ENCODE measurements around the gene FUT6.
"Not testable (repeated sequence)": the region's sequence is repeated elsewhere in the genome, so short reads cannot be mapped to it uniquely, and the experiment has no call there.

FUT6 gene

GRCh38 chr19:5785423-5785822 is 54.1 kb downstream of the FUT6 start:
- TF ChIP-seq CTCF (IDR thresholded peaks at IDR 0.05; ENCODE audit: poor library complexity, severe bottlenecking) = no peak
- no peak for ATAC-seq (ENCODE audit: low read depth)
- DNase-seq (ENCODE audit: low spot score) = no peak
- Histone ChIP-seq H3K27me3 (ENCODE audit: insufficient read depth, poor library complexity, severe bottlenecking) (no peaks in the 10 kb centered on the region), H3K9me3 (ENCODE audit: severe bottlenecking) (no peaks in the 10 kb centered on the region), H3K36me3 (ENCODE audit: low read depth) (peaks cover 44% of the 10 kb centered on the region), H3K4me1 (ENCODE audit: insufficient read depth, poor library complexity, severe bottlenecking) (no peaks in the 10 kb centered on the region), H3K4me3 (ENCODE audit: severe bottlenecking) (no peak overlapping the region), H3K27ac (ENCODE audit: poor library complexity, severe bottlenecking) (no peak overlapping the region)

GRCh38 chr19:5784581-5785147 is 54.8 kb downstream of the FUT6 start, which contains the start of gene PRR22:
Gene PRR22 (minus strand): TSS chr19:5784746. CDS start chr19:5784660, 86 bp downstream.
- no peaks in the 10 kb centered on the region for H3K9me3 ChIP-seq (ENCODE audit: severe bottlenecking)
- no peaks in the 10 kb centered on the region for H3K27me3 ChIP-seq (ENCODE audit: insufficient read depth, poor library complexity, severe bottlenecking)
- H3K36me3 ChIP-seq (ENCODE audit: low read depth) = peaks cover 39% of the 10 kb centered on the region
- no peaks in the 10 kb centered on the region for H3K4me1 ChIP-seq (ENCODE audit: insufficient read depth, poor library complexity, severe bottlenecking)
- TF ChIP-seq CTCF (IDR thresholded peaks at IDR 0.05; ENCODE audit: poor library complexity, severe bottlenecking) = no peak
- no peak; the same call in 2 of the 3 replicates for ATAC-seq (ENCODE audit: low read depth)
- no peak within 1 kb of the TSS for H3K27ac ChIP-seq (ENCODE audit: poor library complexity, severe bottlenecking)
- no peak within 1 kb of the TSS for H3K4me3 ChIP-seq (ENCODE audit: severe bottlenecking)
- no peak for DNase-seq (ENCODE audit: low spot score)

- no peaks in the 10 kb centered on the region for H3K9me3 ChIP-seq (ENCODE audit: severe bottlenecking)
- H3K27me3 ChIP-seq (ENCODE audit: insufficient read depth, poor library complexity, severe bottlenecking) = no peaks in the 10 kb centered on the region
- DNase-seq (ENCODE audit: low spot score) (no peak), ATAC-seq (ENCODE audit: low read depth) (no peak)
- no peaks in the 10 kb centered on the region for H3K4me1 ChIP-seq (ENCODE audit: insufficient read depth, poor library complexity, severe bottlenecking)
- no peak for TF ChIP-seq CTCF (IDR thresholded peaks at IDR 0.05; ENCODE audit: poor library complexity, severe bottlenecking)
- no peak overlapping the region for H3K27ac ChIP-seq (ENCODE audit: poor library complexity, severe bottlenecking)
- peaks cover 26% of the 10 kb centered on the region for H3K36me3 ChIP-seq (ENCODE audit: low read depth)
- no peak overlapping the region for H3K4me3 ChIP-seq (ENCODE audit: severe bottlenecking)
These were observed 56.3 kb downstream of the FUT6 start for GRCh38 chr19:5782945-5783919.

GRCh38 chr19:5782322-5782721 is 57.2 kb downstream of the FUT6 start:
- no peak overlapping the region for H3K4me3 ChIP-seq (ENCODE audit: severe bottlenecking)
- no peak; the same call in 2 of the 3 replicates for ATAC-seq (ENCODE audit: low read depth)
- peaks cover 17% of the 10 kb centered on the region for H3K36me3 ChIP-seq (ENCODE audit: low read depth)
- H3K4me1 ChIP-seq (ENCODE audit: insufficient read depth, poor library complexity, severe bottlenecking) = no peaks in the 10 kb centered on the region
- H3K27me3 ChIP-seq (ENCODE audit: insufficient read depth, poor library complexity, severe bottlenecking) = no peaks in the 10 kb centered on the region
- no peaks in the 10 kb centered on the region for H3K9me3 ChIP-seq (ENCODE audit: severe bottlenecking)
- DNase-seq (ENCODE audit: low spot score) = no peak
- no peak overlapping the region for H3K27ac ChIP-seq (ENCODE audit: poor library complexity, severe bottlenecking)
- no peak for TF ChIP-seq CTCF (IDR thresholded peaks at IDR 0.05; ENCODE audit: poor library complexity, severe bottlenecking)

- not testable (repeated sequence) for ATAC-seq (ENCODE audit: low read depth); H3K9me3 ChIP-seq (ENCODE audit: severe bottlenecking); H3K4me3 ChIP-seq (ENCODE audit: severe bottlenecking); DNase-seq (ENCODE audit: low spot score); H3K36me3 ChIP-seq (ENCODE audit: low read depth); H3K27me3 ChIP-seq (ENCODE audit: insufficient read depth, poor library complexity, severe bottlenecking); H3K4me1 ChIP-seq (ENCODE audit: insufficient read depth, poor library complexity, severe bottlenecking); H3K27ac ChIP-seq (ENCODE audit: poor library complexity, severe bottlenecking)
These were observed 58.6 kb downstream of the FUT6 start for GRCh38 chr19:5780916-5781315.

Measured in RWPE2 (cell line).